H1 (cell line): ENCODE data around the gene PHTF2. TPM values are rescaled to one million over a fixed set of nuclear protein-coding genes. Genes with fewer than 3 reads are reported as not detected.

Experiments
- CTCF ChIA-PET: fragments of 300-600 bp; sonication (Branson Sonifier 250); formaldehyde crosslinking; loops from one replicate; lab custom pipeline; 2021; ENCODE audit not compliant: partially characterized antibody; lab: Charles Lee
- POLR2A ChIA-PET: fragments of 300-600 bp; sonication (Branson Sonifier 250); formaldehyde crosslinking; loops from one replicate; lab custom pipeline; 2021; ENCODE audit warnings: inconsistent platforms; ENCODE audit not compliant: partially characterized antibody; lab: Charles Lee
- DNase-seq, 2 experiments: peaks; one replicate each; pipeline versions ENCODE4 v3.0.0 to v3.0.0-alpha.2; 2010 to 2022; ENCODE audit warnings: low spot score in 2 of 2, low read depth in 1 of 2, mixed read lengths in 1 of 2
- FAIRE-seq: peaks from 2 replicates; lab custom pipeline; 2011; peaks lifted over from hg19 to GRCh38; lab: Jason Lieb, UNC
- H2AFZ ChIP-seq: 2 replicates; pipeline ENCODE4 v1.8.1; 2012; ENCODE audit warnings: low read length, inconsistent platforms
- H2AK5ac ChIP-seq: 2 replicates; pipeline ENCODE4 v1.6.1; 2013; ENCODE audit warnings: low read depth, low read length
- H2BK120ac ChIP-seq: replicated peaks from 2 replicates; pipeline ENCODE3; 2013; ENCODE audit warnings: low read depth, low read length, inconsistent platforms
- H2BK12ac ChIP-seq: 2 replicates; pipeline ENCODE4 v1.6.1; 2013; ENCODE audit warnings: low read depth, low read length
- H2BK15ac ChIP-seq: 2 replicates; pipeline ENCODE4 v1.6.1; 2013; ENCODE audit warnings: low read length
- H2BK20ac ChIP-seq: 2 replicates; pipeline ENCODE4 v1.6.1; 2013; ENCODE audit warnings: low read length
- H2BK5ac ChIP-seq: 2 replicates; pipeline ENCODE4 v1.6.1; 2013; ENCODE audit warnings: low read depth, low read length
- H3K14ac ChIP-seq: 2 replicates; pipeline ENCODE4 v1.6.1; 2013; ENCODE audit warnings: inconsistent platforms; ENCODE audit not compliant: insufficient read length
- H3K18ac ChIP-seq: 2 replicates; pipeline ENCODE4 v1.6.1; 2013; ENCODE audit warnings: low read length; ENCODE audit errors: extremely low read depth
- H3K23ac ChIP-seq: 2 replicates; pipeline ENCODE4 v1.6.1; 2013; ENCODE audit warnings: inconsistent platforms; ENCODE audit not compliant: insufficient read length
- H3K23me2 ChIP-seq: 2 replicates; pipeline ENCODE4 v1.6.1; 2013; ENCODE audit warnings: low read depth, low read length
- H3K27ac ChIP-seq: 2 replicates; pipeline ENCODE4 v1.6.1; 2011; ENCODE audit warnings: low read depth, low read length, inconsistent platforms
- H3K27me3 ChIP-seq, 4 experiments: replicated peaks in 1 of 4; 1 replicate in 1 of 4; 2 replicates in 3 of 4; pipeline versions ENCODE4 v1.6.1 to v1.8.1; 2011 to 2013; ENCODE audit warnings: low read length in 3 of 4, mild to moderate bottlenecking in 3 of 4, inconsistent platforms in 2 of 4, mixed read lengths in 2 of 4, moderate library complexity in 1 of 4; ENCODE audit not compliant: control insufficient read depth in 3 of 4, insufficient read depth in 3 of 4; ENCODE audit errors: extremely low read depth in 1 of 4
- H3K36me3 ChIP-seq, 4 experiments: 2 replicates each; pipeline versions ENCODE4 v1.6.1 to v1.8.1; 2011 to 2013; ENCODE audit warnings: mild to moderate bottlenecking in 4 of 4, low read length in 3 of 4, moderate library complexity in 2 of 4, control low read depth in 1 of 4, inconsistent platforms in 1 of 4; ENCODE audit not compliant: insufficient read depth in 4 of 4, control insufficient read depth in 2 of 4
- H3K4ac ChIP-seq: replicated peaks from 2 replicates; pipeline ENCODE3; 2013; ENCODE audit warnings: low read length, low read depth, mixed read lengths, inconsistent platforms; ENCODE audit not compliant: insufficient read length
- H3K4me1 ChIP-seq, 4 experiments: replicated peaks in 1 of 4; 1 replicate in 1 of 4; 2 replicates in 3 of 4; pipeline versions ENCODE4 v1.6.1 to v1.8.1; 2011 to 2013; ENCODE audit warnings: low read length in 3 of 4, inconsistent platforms in 2 of 4, mixed read lengths in 1 of 4; ENCODE audit not compliant: insufficient read depth in 4 of 4, control insufficient read depth in 3 of 4
- H3K4me2 ChIP-seq, 2 experiments: 2 replicates each; pipeline versions ENCODE4 v1.6.1 to v1.8.1; 2011 to 2013; ENCODE audit warnings: low read depth in 2 of 2, low read length in 2 of 2, control low read depth in 1 of 2, inconsistent platforms in 1 of 2, mild to moderate bottlenecking in 1 of 2; ENCODE audit not compliant: insufficient read depth in 1 of 2
- H3K4me3 ChIP-seq, 4 experiments: fragments of 200-600, 300-600 bp in 1 of 4; sonication (generic), shearing (Covaris generic), sonication (Bioruptor Twin) in 1 of 4; 2 replicates each; pipeline versions ENCODE4 v1.5.1 to v1.8.1; 2011 to 2016; ENCODE audit warnings: low read length in 4 of 4, low read depth in 3 of 4, control low read depth in 2 of 4, inconsistent platforms in 2 of 4, mild to moderate bottlenecking in 2 of 4, mixed read lengths in 1 of 4, moderate library complexity in 1 of 4; ENCODE audit not compliant: insufficient read depth in 2 of 4; ENCODE audit errors: extremely low read depth in 1 of 4
- H3K56ac ChIP-seq: replicated peaks from 2 replicates; pipeline ENCODE3; 2013; ENCODE audit warnings: low read depth, mild to moderate bottlenecking, mixed read lengths, low read length, inconsistent platforms; ENCODE audit not compliant: insufficient read length
- H3K79me1 ChIP-seq: 2 replicates; pipeline ENCODE4 v1.6.1; 2013; ENCODE audit warnings: low read depth, low read length, control low read depth
- H3K79me2 ChIP-seq, 2 experiments: 2 replicates each; pipeline versions ENCODE4 v1.6.1 to v1.8.1; 2012 to 2013; ENCODE audit warnings: low read length in 2 of 2, mild to moderate bottlenecking in 2 of 2, inconsistent platforms in 1 of 2; ENCODE audit not compliant: insufficient read depth in 2 of 2, control insufficient read depth in 1 of 2
- H3K9ac ChIP-seq, 4 experiments: replicated peaks in 1 of 4; 1 replicate in 1 of 4; 2 replicates in 3 of 4; pipeline versions ENCODE4 v1.6.1 to v1.8.1; 2011 to 2013; ENCODE audit warnings: low read depth in 3 of 4, low read length in 3 of 4, control low read depth in 2 of 4, mild to moderate bottlenecking in 2 of 4, moderate library complexity in 2 of 4, inconsistent platforms in 1 of 4; ENCODE audit errors: extremely low read depth in 1 of 4
- H3K9me3 ChIP-seq, 2 experiments: 2 replicates each; pipeline versions ENCODE4 v1.6.1 to v1.8.1; 2012 to 2013; ENCODE audit warnings: mild to moderate bottlenecking in 2 of 2, moderate library complexity in 2 of 2, control low read depth in 1 of 2, inconsistent platforms in 1 of 2, low read depth in 1 of 2, low read length in 1 of 2, mixed read lengths in 1 of 2; ENCODE audit not compliant: insufficient read depth in 2 of 2
- H4K20me1 ChIP-seq, 2 experiments: replicated peaks in 1 of 2; 2 replicates each; pipeline versions ENCODE3 to v1.8.1; 2011 to 2013; ENCODE audit warnings: inconsistent platforms in 2 of 2, low read length in 2 of 2, mild to moderate bottlenecking in 1 of 2; ENCODE audit not compliant: insufficient read depth in 2 of 2, control insufficient read depth in 1 of 2
- H4K5ac ChIP-seq: 2 replicates; pipeline ENCODE4 v1.6.1; 2013; ENCODE audit warnings: low read length, low read depth, mixed read lengths, inconsistent platforms; ENCODE audit not compliant: insufficient read length
- H4K8ac ChIP-seq: 2 replicates; pipeline ENCODE4 v1.8.0; 2013; ENCODE audit warnings: mild to moderate bottlenecking, moderate library complexity, low read length, inconsistent platforms; ENCODE audit not compliant: insufficient read depth; ENCODE audit errors: extremely low read depth
- H4K91ac ChIP-seq: replicated peaks from 2 replicates; pipeline ENCODE3; 2013; ENCODE audit warnings: low read length, mixed read lengths, inconsistent platforms; ENCODE audit not compliant: insufficient read length
- BCL11A ChIP-seq, 2 experiments: IDR thresholded peaks; one replicate each; pipeline ENCODE4 v1.6.1; 2011; ENCODE audit warnings: low read depth in 2 of 2, low read length in 2 of 2, mild to moderate bottlenecking in 2 of 2
- CHD2 ChIP-seq: IDR thresholded peaks from 2 replicates; pipeline ENCODE4 v1.6.1; 2012; ENCODE audit warnings: low read length, improper control_type of control experiment
- MAFK ChIP-seq: IDR thresholded peaks from 2 replicates; pipeline ENCODE4 v1.6.1; 2012; ENCODE audit warnings: low read depth, mild to moderate bottlenecking, improper control_type of control experiment, low read length
- NANOG ChIP-seq: IDR thresholded peaks from 2 replicates; pipeline ENCODE4 v1.6.1; 2011; ENCODE audit warnings: low read length, low read depth, mild to moderate bottlenecking, inconsistent platforms; ENCODE audit not compliant: insufficient read depth, poor library complexity, severe bottlenecking
- RAD21 ChIP-seq, 2 experiments: IDR thresholded peaks in 1 of 2; conservative IDR thresholded peaks in 1 of 2; 2 replicates each; pipeline ENCODE4 v1.6.1; 2011; ENCODE audit warnings: low read depth in 2 of 2, low read length in 2 of 2, improper control_type of control experiment in 1 of 2, inconsistent platforms in 1 of 2, mild to moderate bottlenecking in 1 of 2, moderate library complexity in 1 of 2
- RXRA ChIP-seq: IDR thresholded peaks from 2 replicates; pipeline ENCODE4 v1.6.1; 2011; ENCODE audit warnings: low read depth, mild to moderate bottlenecking, low read length, moderate library complexity; ENCODE audit not compliant: insufficient read depth
- SAP30 ChIP-seq: fragments of 300-600 bp; sonication (generic); IDR thresholded peaks from 2 replicates; pipeline ENCODE4 v1.7.1; 2012; ENCODE audit warnings: low read length, moderate library complexity, mild to moderate bottlenecking, inconsistent platforms; ENCODE audit not compliant: insufficient read depth, insufficient replicate concordance
- SIX5 ChIP-seq: IDR thresholded peaks from 2 replicates; pipeline ENCODE4 v1.6.1; 2011; ENCODE audit warnings: mild to moderate bottlenecking, low read depth, low read length
- SP1 ChIP-seq: IDR thresholded peaks from 2 replicates; pipeline ENCODE4 v1.6.1; 2011; ENCODE audit warnings: low read depth, low read length
- SP2 ChIP-seq: IDR thresholded peaks from 2 replicates; pipeline ENCODE4 v1.6.1; 2012; ENCODE audit warnings: mild to moderate bottlenecking, low read length, inconsistent platforms
- SP4 ChIP-seq: IDR thresholded peaks from 2 replicates; pipeline ENCODE4 v1.6.1; 2012; ENCODE audit warnings: low read length, inconsistent platforms
- SUZ12 ChIP-seq: fragments of 200-600 bp; sonication (generic); IDR thresholded peaks from 2 replicates; pipeline ENCODE4 v1.6.1; 2012; ENCODE audit warnings: mild to moderate bottlenecking, inconsistent platforms, low read length, moderate library complexity, mixed read lengths
- TAF7 ChIP-seq: optimal IDR thresholded peaks from 2 replicates; pipeline ENCODE3; 2011; ENCODE audit warnings: low read depth, mild to moderate bottlenecking, inconsistent platforms, low read length, moderate library complexity, borderline replicate concordance
- WGBS, 2 experiments: shearing (Covaris generic) in 1 of 2; methylation state at CpG; one replicate each; pipeline versions ENCODE4 v1.1.6 to v1.1.7; 2013 to 2015; ENCODE audit warnings: low lambda C conversion rate in 2 of 2, mixed read lengths in 2 of 2, inconsistent platforms in 1 of 2, low coverage in 1 of 2, missing lambda C conversion rate in 1 of 2; ENCODE audit not compliant: insufficient replicate concordance in 2 of 2, insufficient coverage in 1 of 2, insufficient read length in 1 of 2; ENCODE audit errors: extremely low coverage in 1 of 2, missing lambda C conversion rate in 1 of 2; 5-methylcytosine and 5-hydroxymethylcytosine counted together
- polyA plus RNA-seq, 7 experiments: library from polyadenylated mRNA; depleted of rRNA in 3 of 7; stranded (reverse) in 5 of 7; unstranded in 2 of 7; fragments of >200 nt in 5 of 7; fragments of 200-250 nt in 2 of 7; gene quantifications; 1 replicate in 5 of 7; 2 replicates in 1 of 7; 4 replicates in 1 of 7; pipeline versions ENCODE4 v1.2.1 to v1.2.3, GENCODE V29; 2011 to 2013; ENCODE audit warnings: missing spikeins in 2 of 7, mixed read lengths in 2 of 7
- total RNA-seq: library from RNA; stranded (reverse); fragmentation: NEBNext Ultra II Directional; extraction: Animal tissue kit (Norgen Biotek cat#: 25700); gene quantifications from 2 replicates; pipeline ENCODE4 v1.2.1, GENCODE V29; 2021
- TF ChIP-seq, protein P1 (sequence below): IDR thresholded peaks from 2 replicates; pipeline ENCODE4 v1.6.1; 2012; ENCODE audit warnings: inconsistent platforms

PHTF2 gene
- total and polyA plus RNA-seq, 2 of the 8 experiments (the other 6 are each of a cell fraction or from before 2014, with no cell fraction given), result 9.0 to 25.4 TPM

DNA sequence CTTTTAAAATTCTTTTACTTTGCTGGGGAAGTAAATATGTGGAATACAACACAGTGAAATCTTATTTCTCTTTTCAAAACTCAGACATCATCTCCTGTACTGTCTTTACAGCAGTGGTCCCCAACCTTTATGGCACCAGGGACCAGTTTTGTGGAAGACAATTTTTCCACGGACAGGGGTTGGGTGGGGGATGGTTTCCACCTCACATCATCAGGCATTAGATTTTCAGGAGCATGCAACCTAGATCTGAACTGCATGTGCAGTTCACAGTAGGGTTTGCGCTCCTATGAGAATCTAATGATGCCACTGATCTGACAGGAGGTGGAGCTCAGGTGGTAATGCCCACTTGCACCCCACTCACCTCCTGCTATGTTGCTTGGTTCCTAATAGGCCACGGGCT, 12.6 kb upstream of the PHTF2 start:
- DNase-seq (no peak), FAIRE-seq (no peak)
- peaks cover 0 to under 1% (median 0%) of the 10 kb centered on the region in 4 experiments; a peak in 1 of 8 replicates for H3K36me3 ChIP-seq
- no peak overlapping the region for H2BK15ac ChIP-seq
- no peak overlapping the region for H3K18ac ChIP-seq
- H3K4me3 ChIP-seq, result no peak overlapping the region
- no peak overlapping the region for H2BK5ac ChIP-seq
- no peak overlapping the region for H3K23ac ChIP-seq
- H2AK5ac ChIP-seq, result no peak overlapping the region
- no peaks in the 10 kb centered on the region for H3K79me2 ChIP-seq
- no peak overlapping the region for H2BK20ac ChIP-seq
- H2BK120ac ChIP-seq, result no peak overlapping the region
- H3K4me2 ChIP-seq, result no peak overlapping the region
- no peak overlapping the region for H4K5ac ChIP-seq
- H3K79me1 ChIP-seq, result no peaks in the 10 kb centered on the region
- no peak overlapping the region for H3K56ac ChIP-seq
- H3K4ac ChIP-seq, result no peak overlapping the region
- no peak overlapping the region for H3K9ac ChIP-seq
- H3K27me3 ChIP-seq, result no peaks in the 10 kb centered on the region
- no peak overlapping the region for H3K14ac ChIP-seq
- no peak overlapping the region for H2BK12ac ChIP-seq
- H4K8ac ChIP-seq, result no peak overlapping the region
- H3K27ac ChIP-seq, result no peak overlapping the region
- ChIA-PET POLR2A (no interaction called here), CTCF (interaction anchor here (0.6 kb wide), 1 partner anchor 130 kb away, joined by 3 read pairs; no protein-coding TSS in a partner anchor)
- H2AFZ ChIP-seq, result no peak overlapping the region
- no peaks in the 10 kb centered on the region for H3K9me3 ChIP-seq
- no peak overlapping the region for H4K91ac ChIP-seq
- 94% methylated on average over 3 of the region's 3 CpGs; no CpG with 5 or more reads in 1 of the 2 experiments for WGBS, 2 experiments
- H4K20me1 ChIP-seq, result no peaks in the 10 kb centered on the region
- no peaks in the 10 kb centered on the region for H3K4me1 ChIP-seq
- H3K23me2 ChIP-seq, result no peaks in the 10 kb centered on the region
- TF ChIP-seq CHD2, result no peak
- no peak for TF ChIP-seq SAP30
- TF ChIP-seq RXRA, result no peak
- TF ChIP-seq TAF7, result no peak
- TF ChIP-seq, protein P1, sequence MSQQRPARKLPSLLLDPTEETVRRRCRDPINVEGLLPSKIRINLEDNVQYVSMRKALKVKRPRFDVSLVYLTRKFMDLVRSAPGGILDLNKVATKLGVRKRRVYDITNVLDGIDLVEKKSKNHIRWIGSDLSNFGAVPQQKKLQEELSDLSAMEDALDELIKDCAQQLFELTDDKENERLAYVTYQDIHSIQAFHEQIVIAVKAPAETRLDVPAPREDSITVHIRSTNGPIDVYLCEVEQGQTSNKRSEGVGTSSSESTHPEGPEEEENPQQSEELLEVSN, result no peak
- no peak for TF ChIP-seq RAD21 (IDR thresholded peaks at IDR 0.05 in 1 of 2, conservative IDR thresholded peaks at IDR 0.05 in 1 of 2; ENCODE audit: low read depth in 2 of 2, low read length in 2 of 2)
- no peak for TF ChIP-seq SIX5
- TF ChIP-seq SP4, result no peak
- TF ChIP-seq SUZ12, result no peak
- no peak for TF ChIP-seq NANOG
- TF ChIP-seq SP1, result no peak
- no peak for TF ChIP-seq MAFK
- TF ChIP-seq SP2, result no peak
- TF ChIP-seq BCL11A (IDR thresholded peaks at IDR 0.05; ENCODE audit: low read depth in 2 of 2, low read length in 2 of 2), result no peak
